HG03095 (cell line): ENCODE data around the gene FAM177A1.
"Not testable (repeated sequence)": the region's sequence is repeated elsewhere in the genome, so short reads cannot be mapped to it uniquely, and the experiment has no call there.

Experiments used
- ATAC-seq: cut with Tn5 transposase; IDR thresholded peaks from one replicate; pipeline ENCODE4 v1.9.1; 2021; ENCODE audit warnings: moderate library complexity; ENCODE audit not compliant: unreplicated experiment

The FAM177A1 gene, protein sequence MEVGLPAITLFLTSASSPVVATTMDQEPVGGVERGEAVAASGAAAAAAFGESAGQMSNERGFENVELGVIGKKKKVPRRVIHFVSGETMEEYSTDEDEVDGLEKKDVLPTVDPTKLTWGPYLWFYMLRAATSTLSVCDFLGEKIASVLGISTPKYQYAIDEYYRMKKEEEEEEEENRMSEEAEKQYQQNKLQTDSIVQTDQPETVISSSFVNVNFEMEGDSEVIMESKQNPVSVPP

DNA sequence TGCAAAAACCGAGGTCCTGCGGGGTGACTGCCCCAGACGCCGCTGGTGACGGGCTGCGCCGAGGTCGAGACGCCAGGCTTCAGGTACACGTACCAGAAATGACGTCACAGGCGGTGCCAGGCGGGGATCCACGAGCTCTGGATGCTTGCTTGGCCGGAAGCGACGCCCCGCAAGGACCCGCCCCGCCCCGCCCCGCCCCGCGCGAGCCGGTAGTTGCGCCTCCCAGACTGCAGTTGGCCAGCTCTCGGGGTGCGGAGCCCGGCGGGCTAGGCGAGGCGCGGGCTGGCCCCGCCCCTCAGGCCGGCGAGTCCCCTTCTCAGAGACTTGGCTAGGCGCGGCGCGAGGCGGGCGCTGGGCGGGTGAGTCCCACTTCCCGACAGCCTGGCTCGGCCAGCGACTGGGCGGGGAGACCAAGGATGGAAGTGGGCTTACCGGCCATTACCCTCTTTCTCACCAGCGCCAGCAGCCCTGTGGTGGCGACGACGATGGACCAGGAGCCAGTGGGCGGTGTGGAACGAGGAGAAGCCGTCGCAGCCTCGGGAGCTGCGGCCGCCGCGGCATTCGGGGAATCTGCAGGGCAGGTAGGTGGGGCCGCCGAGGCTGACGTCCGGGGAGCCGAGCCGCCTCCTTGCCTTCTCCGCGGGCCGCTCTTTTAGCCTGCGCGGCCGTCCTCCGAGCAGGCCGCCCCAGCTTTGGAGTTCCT, at the start of gene FAM177A1:
Gene FAM177A1 (plus strand): TSS at position 225 of the 703 bp plus-strand sequence. CDS start 192 bp downstream, at position 417.
- ATAC-seq: peak; percentile 91

- no peak for ATAC-seq
Observed at GRCh38 chr14:34997762-34998161, 48.3 kb upstream of the FAM177A1 start.

- ATAC-seq: no peak
Observed at GRCh38 chr14:34999500-34999899, 46.6 kb upstream of the FAM177A1 start.

- no peak for ATAC-seq
Observed at GRCh38 chr14:35001621-35002020, 44.5 kb upstream of the FAM177A1 start.

- no peak for ATAC-seq
Observed at GRCh38 chr14:35004839-35005238, 41.2 kb upstream of the FAM177A1 start.

DNA sequence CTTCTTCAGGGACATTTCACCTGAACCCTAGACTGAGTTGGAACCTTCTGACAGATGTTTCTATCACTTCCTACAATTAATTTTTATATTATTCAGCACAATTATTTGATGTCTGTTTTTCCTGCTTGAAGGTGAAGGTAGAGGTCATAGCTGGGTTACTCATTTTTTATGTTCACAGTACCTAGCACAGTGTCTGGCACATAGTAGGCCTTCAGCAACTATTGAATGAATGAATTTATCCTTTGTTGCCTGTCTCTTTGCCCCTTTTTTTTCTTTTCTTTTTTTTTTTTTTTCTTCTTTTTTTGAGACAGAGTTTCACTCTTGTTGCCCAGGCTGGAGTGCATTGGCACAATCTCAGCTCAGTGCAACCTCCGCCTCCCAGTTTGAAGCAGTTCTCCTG, 29.5 kb upstream of the FAM177A1 start:
- ATAC-seq: no peak

GRCh38 chr14:35020713-35021112, 25.4 kb upstream of the FAM177A1 start:
- no peak for ATAC-seq

DNA sequence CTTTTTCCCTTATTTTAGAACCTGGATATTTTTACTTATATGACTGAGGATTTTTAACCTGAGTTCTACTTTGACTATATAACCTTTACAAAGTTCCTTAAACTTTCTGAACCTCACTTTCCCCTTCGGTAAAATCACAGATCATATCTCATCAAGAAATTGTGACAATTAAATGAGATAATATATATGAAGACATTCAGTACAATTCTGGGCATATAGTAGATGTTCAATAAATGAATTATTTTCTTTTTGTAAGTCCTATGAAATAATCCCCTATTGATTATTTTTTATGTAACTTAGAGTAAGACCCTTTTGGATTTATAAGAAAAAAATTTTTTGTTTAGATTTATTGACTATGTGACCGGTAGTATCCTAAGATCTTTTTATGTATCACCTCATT, 17.6 kb upstream of the FAM177A1 start:
- no peak for ATAC-seq

GRCh38 chr14:35032562-35032961, 13.5 kb upstream of the FAM177A1 start:
- ATAC-seq: no peak

DNA sequence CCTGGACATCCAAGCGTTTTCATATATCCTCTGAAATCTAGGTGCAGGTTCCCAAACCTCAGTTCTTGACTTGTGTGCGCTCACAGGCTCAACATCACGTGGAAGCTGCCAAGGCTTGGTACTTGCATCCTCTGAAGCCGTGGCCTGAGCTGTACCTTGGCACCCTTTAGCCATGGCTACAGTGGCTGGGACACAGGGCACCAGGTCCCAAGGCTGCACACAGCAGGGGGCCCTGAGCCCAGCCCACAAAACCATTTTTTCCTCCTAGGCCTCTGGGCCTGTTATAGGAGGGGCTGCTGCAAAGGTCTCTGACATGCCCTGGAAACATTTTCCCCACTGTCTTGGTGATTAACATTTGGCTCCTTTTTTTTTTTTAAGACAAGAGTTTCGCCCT, 11.6 kb upstream of the FAM177A1 start:
- ATAC-seq: no peak

DNA sequence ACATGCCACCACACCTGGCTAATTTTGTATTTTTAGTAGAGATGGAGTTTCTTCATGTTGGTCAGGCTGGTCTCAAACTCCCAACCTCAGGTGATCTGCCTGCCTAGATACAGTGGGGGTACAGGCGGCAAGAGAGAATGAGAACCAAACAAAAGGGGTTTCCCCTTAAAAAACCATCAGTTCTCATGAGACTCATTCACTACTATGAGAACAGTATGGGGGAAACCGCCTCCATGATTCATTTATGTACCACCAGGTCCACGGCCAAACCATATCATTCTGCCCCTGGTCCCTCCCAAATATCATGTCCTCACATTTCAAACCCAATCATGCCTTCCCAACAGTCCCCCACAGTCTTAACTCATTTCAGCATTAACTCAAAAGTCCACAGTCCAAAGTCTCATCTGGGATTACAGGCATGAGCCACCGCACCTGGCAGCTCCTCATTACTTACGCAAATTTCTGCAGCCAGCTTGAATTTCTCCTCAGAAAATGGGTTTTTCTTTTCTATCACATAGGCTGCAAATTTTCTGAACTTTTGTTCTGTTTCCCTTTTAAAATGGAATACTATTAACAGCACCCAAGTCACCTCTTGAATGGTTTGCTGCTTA, 11.0 kb upstream of the FAM177A1 start:
- ATAC-seq: not testable (repeated sequence)

DNA sequence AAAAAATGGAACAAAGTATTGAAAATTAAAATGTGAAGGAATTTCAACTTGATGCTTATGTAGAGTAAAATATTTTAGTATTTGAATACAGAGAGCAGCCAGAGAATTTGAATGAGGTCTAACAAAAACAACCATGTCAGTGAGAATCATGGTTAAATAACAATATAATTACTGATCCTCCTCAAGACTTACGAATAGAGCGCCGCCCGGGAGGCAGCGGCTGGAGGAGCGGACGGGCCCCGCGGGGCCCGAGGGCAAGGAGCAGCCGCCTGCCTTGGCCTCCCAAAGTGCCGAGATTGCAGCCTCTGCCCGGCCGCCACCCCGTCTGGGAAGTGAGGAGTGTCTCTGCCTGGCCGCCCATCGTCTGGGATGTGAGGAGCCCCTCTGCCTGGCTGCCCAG, 7.8 kb upstream of the FAM177A1 start:
- not testable (repeated sequence) for ATAC-seq

GRCh38 chr14:35042632-35043031, 3.4 kb upstream of the FAM177A1 start:
- ATAC-seq: no peak

GRCh38 chr14:35043046-35043445, 3.0 kb upstream of the FAM177A1 start:
- no peak for ATAC-seq

GRCh38 chr14:35044939-35045797, 904 bp upstream of the FAM177A1 start:
- ATAC-seq: no peak

DNA sequence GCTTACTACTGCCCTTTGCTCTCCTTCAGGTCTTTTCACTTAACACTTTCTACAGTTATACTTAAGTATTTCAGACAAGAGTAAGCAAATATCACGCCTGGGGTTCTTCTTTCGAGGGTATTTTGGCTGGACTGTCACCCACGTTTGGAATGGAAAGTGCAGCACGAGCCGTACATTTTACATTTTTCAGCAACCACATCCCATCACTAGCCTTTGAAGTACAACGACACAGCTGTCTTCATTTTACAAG, 349 bp upstream of the FAM177A1 start:
- ATAC-seq: no peak

GRCh38 chr14:35046751-35047536, 872 bp downstream of the FAM177A1 start:
- ATAC-seq: peak; percentile 33

DNA sequence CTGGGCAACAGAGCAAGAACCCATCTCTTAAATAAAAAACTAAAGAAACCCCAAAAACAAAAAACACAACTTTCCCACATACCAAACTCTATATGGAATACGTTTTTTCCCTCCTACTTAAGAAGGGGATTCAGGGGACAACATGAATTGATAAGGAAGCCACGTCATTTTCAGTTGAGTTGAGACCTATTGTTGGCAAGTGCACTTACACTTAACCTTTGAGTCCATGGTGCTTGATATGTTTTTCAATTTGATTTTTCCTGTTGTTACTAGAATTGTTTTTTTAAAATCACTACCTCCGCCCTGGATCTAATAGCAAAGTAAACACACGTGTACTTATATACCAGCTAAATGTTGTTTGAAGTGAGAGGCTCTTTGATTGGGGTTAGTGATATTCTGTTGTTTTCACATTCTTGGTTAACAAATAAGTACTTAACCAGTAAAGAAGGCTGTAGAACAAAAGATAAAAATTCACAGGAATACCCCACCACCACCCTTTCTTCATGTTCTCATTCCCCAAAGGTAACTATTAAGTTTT, 2.0 kb downstream of the FAM177A1 start:
- ATAC-seq: no peak

DNA sequence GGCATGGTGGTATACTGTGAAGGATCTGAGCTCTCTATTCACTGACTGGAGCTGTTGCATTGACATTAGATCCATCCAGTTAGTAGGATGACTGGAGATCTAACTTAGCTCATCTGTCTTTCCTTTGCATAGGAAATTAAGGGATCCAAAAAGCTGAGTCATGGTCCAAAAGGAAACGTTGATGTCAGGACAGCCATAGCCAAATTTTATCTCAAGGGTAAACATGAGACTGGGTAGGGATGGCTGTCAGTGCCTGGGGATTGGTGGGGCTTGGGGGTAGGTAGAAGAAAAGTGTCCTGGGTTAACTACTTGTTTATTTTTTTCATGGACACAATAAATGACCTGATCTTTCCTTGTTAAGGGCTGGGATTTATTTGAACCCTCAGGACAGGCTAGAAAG, 4.6 kb downstream of the FAM177A1 start:
- ATAC-seq: no peak

- no peak for ATAC-seq
Observed at GRCh38 chr14:35051796-35052195, 5.7 kb downstream of the FAM177A1 start.

GRCh38 chr14:35052637-35053036, 6.6 kb downstream of the FAM177A1 start:
- no peak for ATAC-seq
